Tibial nerve (tissue), 4 donors: ENCODE measurements around the gene ADAMTS12.

Source experiments
- EP300 ChIP-seq, 2 donors: sonication (generic); formaldehyde crosslinking; IDR thresholded peaks; one replicate each; pipeline ENCODE4 v1.6.1; 2017; ENCODE audit warnings: antibody characterized with exemption in 2 of 2, mild to moderate bottlenecking in 1 of 2
- POLR2A ChIP-seq, 2 donors: fragments of 450-650 bp; IDR thresholded peaks; one replicate each; pipeline ENCODE4 v1.6.1; 2017; ENCODE audit warnings: antibody characterized with exemption in 2 of 2, mild to moderate bottlenecking in 2 of 2, moderate library complexity in 2 of 2
- TF ChIP-seq, protein P1 (sequence below), 5 experiments: fragments of 200-600 bp in 3 of 5; fragments of 450-650 bp in 2 of 5; sonication (generic) in 3 of 5; IDR thresholded peaks; one replicate each; pipeline ENCODE4 v1.5.1; 2016 to 2019; ENCODE audit warnings: antibody characterized with exemption in 5 of 5, mild to moderate bottlenecking in 3 of 5, moderate library complexity in 2 of 5

DNA sequence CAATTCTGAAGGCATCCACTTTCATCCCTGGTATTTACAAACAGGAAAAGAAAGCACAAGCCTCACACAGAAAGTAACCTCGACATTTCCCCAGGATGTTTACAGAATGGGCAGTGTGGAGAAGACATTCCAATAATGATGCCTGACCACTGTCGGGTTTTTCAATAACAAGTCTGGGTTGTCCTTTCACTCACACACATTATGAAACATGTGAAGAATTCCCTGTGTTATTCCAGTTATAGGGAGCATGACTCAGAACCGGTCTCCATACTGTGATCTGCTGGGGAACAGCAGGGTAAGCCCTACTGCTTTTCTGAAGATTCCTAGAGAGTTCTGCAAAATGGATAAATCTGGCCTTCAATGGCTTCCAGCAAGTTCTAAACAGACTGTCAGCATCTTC lies 155.3 kb downstream of the ADAMTS12 start:
- TF ChIP-seq, protein P1, sequence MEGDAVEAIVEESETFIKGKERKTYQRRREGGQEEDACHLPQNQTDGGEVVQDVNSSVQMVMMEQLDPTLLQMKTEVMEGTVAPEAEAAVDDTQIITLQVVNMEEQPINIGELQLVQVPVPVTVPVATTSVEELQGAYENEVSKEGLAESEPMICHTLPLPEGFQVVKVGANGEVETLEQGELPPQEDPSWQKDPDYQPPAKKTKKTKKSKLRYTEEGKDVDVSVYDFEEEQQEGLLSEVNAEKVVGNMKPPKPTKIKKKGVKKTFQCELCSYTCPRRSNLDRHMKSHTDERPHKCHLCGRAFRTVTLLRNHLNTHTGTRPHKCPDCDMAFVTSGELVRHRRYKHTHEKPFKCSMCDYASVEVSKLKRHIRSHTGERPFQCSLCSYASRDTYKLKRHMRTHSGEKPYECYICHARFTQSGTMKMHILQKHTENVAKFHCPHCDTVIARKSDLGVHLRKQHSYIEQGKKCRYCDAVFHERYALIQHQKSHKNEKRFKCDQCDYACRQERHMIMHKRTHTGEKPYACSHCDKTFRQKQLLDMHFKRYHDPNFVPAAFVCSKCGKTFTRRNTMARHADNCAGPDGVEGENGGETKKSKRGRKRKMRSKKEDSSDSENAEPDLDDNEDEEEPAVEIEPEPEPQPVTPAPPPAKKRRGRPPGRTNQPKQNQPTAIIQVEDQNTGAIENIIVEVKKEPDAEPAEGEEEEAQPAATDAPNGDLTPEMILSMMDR (IDR thresholded peaks at IDR 0.05): no peak
- TF ChIP-seq POLR2A (IDR thresholded peaks at IDR 0.05) (no peak), EP300 (IDR thresholded peaks at IDR 0.05) (no peak)
